HG03095 (cell line): ENCODE data around the gene MITF.

Experiments
- ATAC-seq: cut with Tn5 transposase; IDR thresholded peaks from one replicate; pipeline ENCODE4 v1.9.1; 2021; ENCODE audit warnings: moderate library complexity; ENCODE audit not compliant: unreplicated experiment

Gene MITF, protein sequence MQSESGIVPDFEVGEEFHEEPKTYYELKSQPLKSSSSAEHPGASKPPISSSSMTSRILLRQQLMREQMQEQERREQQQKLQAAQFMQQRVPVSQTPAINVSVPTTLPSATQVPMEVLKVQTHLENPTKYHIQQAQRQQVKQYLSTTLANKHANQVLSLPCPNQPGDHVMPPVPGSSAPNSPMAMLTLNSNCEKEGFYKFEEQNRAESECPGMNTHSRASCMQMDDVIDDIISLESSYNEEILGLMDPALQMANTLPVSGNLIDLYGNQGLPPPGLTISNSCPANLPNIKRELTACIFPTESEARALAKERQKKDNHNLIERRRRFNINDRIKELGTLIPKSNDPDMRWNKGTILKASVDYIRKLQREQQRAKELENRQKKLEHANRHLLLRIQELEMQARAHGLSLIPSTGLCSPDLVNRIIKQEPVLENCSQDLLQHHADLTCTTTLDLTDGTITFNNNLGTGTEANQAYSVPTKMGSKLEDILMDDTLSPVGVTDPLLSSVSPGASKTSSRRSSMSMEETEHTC

DNA sequence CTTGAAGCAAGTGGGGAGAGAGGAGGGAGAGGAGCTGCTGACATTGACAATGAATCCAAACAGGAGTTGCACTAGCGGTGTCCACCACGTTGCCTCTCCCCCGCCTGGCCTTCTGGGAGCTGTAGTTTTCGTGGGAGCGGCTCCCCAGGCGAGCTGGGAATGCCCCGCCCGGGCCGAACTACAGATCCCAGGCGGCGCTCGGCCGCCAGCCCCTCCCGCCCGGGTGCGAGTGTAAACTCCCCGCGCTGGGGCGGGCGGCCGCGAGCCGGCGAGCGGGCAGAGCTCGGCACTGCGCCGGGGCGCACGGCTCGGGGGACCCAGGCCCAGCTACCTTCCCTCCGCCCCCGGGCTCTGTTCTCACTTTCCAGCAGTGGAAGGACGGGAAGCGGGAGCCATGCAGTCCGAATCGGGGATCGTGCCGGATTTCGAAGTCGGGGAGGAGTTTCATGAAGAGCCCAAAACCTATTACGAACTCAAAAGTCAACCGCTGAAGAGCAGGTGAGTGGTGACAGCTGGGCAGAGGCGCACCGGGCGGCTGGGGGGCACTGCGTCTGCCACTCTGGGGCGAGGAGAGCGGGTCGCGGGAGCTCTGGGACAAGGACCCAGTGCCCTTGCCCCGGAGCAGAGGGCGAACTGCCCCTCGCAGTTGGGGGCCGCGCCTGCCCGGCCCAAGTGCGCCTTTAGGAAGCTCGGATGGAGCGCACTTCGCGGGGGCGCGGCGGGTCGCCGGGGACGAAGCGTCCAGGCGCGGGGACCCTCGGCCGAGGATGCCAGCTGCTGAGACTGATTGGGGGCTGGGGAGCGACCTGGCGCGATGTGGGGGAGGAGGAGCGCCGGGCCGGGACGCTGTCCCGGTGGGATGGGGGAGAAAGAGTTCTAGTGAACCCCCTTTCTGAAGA is at the start of gene MITF:
MITF (plus strand) TSS at position 261 of the 899 bp plus-strand sequence; CDS start at position 395, 134 bp downstream.
- ATAC-seq: peak; percentile 98

DNA sequence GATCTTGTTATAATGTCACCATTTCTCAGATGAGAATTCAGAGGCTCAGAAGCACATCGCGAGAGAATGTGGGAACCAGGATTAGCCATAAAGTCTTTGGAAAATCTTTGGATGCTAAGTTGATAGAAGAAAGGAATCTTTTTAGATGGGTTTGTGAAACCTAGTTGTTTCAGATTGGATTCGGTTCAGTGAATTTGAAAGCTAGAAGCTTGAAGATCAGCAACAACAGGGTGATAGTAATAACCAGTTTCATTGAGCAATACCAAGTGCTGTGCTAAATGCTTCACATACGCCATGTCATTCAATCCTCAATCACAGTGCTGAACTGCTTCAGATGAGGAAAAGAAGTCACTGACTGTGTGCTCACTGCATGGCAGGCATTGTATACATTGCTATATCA is 47.4 kb upstream of the MITF start:
- ATAC-seq: no peak

DNA sequence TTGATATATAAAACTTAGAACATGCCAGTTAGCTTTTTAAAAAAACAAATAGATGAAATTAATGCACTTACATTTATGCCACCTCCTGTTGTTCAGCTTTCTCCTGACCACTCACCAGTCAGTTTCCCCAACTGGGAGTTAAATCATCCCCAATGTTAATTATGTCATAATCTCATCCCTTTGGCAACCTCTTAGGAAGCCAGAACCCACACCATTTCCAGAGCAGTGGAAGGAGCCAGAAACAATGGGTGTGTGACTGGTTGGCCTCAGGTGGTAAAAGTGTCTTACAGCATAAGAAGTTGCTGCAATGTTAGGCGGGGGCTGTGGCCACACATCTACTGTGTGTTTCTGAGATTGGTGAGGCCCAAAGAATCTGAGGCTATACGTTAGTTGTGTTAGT is 46.5 kb upstream of the MITF start:
- no peak for ATAC-seq

DNA sequence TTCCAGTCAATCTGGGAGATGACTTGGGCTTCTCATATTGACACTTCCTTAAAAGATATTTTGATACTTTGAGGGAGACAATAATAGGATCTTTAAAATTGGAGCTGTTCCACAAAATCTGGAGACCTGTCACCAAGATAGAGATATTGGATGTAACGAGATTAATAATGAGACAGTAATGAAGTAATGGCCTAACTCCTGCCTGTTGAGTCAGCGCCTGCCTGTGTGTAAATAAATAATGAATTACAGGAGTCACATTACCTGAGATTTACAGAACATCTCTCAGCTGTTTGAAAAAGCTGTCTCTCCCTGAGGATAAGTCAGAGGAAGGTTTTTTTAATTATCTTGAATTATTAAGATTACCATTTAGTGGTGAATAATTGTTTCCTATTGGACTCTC is 43.8 kb upstream of the MITF start:
- ATAC-seq: no peak

DNA sequence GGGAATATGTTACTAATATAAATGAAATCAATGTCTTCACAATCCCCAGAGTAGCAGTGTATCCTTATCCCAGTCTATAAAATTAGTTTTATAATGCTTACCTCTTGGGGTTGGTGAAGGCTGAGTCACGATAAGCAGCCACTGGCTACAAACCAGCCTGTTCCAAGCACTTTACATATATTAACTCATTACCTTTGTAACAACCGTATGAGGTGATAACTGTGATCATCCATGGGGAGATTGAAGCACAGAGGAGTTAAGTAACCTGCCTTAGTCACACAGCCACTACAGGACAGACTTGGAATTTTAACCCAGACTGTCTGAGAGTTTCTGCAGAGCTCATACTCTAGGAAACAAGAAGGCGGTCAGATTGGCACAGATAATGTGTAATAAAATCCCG is 43.3 kb upstream of the MITF start:
- no peak for ATAC-seq

DNA sequence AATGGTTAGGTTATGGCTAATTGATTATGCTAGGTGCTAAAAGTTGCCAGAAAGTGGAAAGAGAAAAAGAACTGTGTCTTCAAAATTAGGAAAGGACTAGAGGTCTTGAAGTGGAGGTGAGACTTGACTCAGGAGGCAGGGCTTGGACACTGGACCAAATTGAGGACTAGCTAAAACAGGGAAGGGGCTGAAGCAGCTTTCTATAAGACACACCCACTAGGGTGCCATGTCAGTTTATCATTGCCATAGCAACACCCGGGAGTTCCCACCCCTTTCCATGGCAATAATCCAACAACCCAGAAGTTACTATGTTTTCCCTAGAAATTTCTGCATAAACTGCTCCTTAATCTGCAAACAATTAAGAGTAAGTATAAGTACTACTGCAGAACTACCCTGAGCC is 42.9 kb upstream of the MITF start:
- ATAC-seq: no peak

DNA sequence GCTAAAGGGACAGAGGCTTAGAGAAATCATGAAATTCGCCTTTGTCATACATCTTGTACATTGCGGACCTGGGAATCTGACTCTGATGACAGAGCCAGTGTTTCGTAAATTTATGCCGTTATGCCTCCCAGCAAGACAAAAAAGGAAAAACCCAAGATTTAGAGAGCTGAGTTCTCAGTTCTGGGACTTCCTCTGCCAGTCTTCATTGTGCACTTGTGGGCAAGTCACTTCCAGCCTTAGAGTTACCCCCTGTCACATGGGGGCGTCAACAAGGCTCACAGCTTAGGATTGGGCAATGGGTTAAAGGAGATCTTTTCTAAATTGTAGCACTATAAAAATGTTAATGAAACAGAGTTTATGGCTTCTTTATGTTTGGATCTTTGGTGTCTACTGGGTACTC is 41.9 kb upstream of the MITF start:
- ATAC-seq: no peak

DNA sequence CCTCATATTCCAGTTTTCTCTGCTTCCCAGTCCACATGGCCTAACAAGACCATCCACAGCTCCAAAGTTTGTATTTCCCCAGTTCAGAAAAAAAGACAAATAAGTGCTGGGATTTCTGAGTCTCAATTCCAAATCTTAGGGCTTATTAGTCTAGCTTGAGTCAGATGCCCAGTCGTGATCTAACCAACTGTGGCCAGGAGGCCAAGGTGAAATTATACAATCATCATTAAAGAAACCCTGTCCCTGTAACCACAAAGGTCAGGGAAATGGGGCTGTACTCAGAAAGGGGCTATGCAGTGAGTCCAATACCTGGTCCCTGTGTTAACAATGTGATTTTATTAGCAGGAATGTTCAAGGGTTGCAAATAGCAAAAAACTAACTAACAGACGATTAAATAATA is 40.5 kb upstream of the MITF start:
- ATAC-seq: no peak

DNA sequence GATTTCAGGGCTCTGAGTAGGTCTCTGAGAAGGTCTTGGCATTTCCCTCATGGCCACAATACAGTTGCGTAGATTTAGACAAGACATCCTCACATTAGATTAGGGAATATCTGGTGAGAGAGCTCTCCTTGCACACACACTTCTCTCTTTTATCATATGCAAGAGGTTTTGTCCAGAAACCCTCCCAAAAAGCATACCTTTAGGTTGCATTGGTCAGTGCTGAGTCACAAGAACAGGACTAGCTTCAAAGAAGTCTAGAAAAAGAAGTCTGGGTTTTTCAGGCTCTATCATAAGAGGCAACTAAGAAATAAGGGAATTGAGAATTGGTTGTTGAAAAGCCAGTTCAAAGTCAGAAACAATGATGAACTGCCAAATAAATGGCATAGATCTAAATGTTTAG is 40.1 kb upstream of the MITF start:
- ATAC-seq: no peak

DNA sequence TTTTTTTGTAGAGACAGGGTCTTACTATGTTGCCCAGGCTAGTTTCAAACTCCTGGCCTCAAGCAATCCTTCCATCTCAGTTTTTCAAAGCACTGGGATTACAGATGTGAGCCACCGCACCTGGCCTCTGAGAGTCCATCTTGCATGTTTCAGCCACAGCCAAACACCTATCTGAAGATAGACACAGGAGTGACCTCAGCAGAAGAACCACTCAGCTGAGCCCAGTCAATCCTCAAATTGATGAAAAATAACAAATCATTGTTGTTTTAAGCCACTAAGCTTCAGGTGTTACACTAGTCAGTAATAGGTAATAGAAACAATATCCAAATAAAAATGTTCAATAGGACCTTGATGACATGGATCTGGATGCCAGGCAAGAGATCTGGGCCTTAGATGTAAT is 38.3 kb upstream of the MITF start:
- ATAC-seq: no peak

DNA sequence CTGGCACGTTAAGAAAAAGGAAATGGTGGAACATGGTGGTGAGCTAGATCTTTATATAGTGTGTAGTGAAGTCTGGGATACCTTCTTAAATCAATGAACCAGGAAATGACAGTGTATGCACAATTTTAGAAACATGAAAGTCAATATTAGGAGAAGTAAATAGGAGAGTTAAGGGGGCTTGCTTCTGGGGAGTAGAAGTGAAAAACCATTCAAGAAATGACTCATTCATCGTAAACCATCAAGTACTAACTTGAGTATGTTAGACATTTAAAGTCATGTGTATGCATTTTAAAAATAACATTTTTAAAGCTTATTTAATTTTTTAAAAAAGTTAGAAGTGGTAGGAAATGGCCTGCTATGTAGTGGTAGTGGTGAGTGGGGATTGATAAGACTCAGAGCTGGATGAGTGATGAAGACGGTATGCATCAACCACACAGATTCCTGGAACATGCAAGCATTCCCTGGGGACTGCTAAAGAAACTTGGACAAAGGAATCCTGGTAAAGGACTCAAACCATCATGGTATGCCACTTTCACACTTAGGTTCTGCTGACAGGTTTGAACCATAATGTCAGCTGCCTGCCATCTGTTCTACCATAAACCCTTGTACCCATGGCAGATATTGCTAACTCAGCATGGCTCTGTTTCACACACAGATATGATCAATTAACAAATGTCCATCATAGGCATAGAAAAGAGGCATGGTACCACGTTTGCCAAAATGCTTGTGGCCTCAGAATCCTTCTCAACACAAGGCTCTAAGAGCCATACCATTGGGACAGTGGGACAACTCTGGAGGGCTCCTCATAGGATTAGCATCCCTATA is 28.9 kb upstream of the MITF start:
- ATAC-seq: no peak

DNA sequence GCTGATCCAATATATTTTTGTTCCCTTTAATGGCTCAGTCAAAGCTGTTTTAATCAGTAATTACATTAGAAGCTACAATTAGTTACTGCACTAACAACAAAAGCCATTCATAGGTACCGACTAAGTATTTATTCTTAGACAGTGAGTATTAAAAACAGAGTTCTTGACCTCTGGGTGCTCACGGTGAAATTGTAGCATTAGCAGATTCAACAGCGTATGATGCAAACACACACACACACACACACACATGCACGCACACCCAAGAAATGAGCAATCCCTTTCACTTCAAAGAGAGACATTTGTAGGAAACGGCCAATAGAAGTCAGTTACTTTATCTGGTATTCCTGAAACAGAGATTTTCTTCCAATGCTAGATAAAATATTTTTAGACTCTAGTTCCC is 27.0 kb upstream of the MITF start:
- no peak for ATAC-seq

DNA sequence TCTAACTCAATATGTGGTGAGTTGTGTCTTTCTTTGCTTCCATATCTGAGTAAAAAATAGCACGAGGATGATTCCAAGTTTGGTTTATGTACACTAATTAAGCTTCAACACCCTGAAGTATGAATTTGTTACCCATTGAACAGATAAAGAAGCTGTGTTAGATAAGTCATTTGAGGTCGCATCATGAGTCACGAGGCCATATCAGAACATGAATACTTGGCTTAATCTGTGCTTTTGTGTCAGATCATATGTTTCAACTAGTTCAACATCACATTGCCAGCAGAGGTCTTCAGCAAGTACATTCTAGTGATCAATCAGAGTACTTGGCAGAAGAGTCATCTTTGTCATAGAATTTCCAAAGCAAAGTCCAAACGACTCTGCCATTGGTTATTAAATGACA is 26.3 kb upstream of the MITF start:
- no peak for ATAC-seq

DNA sequence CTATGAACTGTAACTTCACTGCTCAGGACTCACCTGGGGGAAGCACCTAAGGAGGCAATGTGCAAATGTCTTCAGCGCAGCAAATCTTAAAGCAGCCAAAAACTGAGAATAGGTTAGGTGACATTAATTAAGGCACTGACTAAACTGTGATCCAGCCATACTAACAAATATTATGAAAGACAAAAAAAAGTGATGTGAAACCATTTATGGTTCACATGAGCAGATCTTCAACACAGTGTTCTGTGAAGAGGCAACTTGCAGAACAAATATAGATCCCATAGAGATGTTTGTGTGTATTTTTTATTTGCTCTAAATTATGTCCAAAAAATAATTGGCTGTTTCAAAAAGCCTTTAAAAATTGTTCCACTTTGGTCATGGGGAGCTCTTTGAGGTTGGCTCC is 24.1 kb upstream of the MITF start:
- ATAC-seq: no peak

DNA sequence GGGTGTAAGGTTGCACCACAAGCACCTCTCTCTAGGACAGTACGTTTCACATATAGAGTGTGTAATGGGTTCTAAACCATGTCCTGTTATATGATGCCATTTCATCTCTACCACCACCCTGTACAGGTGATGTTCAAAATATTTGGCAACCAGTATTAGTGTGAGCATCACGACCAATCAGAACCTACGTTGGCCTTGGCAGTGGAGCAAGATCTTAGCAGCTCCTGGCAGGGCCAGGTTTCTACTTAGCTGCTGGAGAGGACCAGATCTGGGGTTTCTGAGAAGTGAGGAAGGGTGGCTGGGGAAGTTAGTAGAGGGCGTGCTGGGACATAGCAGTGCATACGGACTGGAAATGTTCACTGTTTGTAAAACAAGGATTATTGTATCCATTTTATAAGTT is 23.1 kb upstream of the MITF start:
- no peak for ATAC-seq

DNA sequence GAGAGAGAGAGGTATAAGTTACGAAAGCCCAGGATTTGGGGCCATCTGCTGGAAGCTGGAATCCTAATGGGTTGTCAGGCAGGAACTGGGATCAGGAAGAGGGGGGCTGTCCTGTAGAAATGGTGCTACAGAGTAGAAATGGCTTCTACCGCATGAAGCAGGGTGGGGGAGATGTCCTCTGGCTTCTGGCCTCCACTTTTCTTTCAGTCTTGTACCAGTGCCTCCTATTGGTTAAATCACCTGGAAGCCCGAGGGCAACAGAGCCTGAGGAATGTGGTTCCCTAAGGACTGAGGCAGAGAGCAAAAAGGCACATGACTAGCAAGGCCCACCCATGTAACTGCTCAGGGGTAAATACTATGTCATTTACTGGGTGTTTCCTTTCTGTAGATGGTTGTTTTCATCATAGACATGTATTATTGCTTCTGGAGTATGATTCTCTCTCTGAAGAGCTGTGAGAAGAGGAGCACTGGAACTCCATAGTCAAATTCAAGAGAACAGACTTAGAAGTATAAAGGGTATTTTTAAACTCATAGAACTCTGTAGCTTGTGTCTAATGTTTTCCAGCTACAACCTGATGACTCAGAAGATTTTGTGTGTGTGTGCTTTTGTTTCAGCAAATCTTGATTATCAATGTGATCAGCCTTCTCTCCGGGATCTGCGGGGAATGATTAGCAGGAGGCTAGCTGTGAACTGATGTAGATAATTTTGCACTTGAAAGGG is 20.2 kb upstream of the MITF start:
- ATAC-seq: no peak

DNA sequence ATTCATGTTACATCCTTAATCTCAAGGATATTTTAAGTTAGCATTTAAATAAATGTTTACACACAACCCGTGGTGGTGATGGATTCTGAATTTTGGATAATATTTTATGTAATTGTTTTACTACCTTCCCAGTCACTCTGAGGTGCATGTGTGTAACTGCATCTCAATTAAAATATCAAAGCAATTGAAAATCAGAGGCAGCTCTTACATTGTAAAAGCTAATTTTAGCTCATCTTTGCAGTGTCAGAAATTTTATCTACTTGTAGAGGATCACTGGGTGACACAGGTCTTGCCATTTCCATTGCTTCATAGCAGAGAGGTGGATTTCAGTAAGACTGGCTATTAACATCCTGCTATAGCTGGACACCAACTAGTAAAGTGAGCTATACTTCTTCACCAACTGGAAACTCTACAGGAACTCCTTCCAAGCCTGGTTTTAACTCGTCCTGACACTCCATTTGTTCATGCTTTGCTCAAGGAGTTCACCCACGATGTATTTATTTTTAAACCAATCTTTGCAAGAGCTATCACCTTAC is 19.6 kb upstream of the MITF start:
- ATAC-seq: no peak

DNA sequence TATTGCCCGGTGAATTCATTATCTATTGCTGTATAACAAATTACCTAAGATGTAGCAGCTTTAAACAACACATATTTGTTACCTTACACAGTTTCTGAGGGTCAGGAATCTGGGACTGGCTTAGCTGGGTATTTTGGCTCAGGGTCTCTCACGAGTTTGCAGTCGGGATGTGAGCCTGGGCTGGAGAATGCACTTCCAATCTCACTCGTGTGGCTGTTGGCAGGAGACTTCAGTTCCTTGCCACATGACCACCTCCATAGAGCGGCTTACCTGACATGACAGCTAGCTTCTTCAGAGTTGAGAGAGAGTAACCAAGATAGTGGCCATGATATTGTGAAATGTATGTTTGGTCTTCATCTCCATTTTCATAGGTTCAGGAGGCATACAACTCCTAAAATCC is 18.4 kb upstream of the MITF start:
- ATAC-seq: no peak

DNA sequence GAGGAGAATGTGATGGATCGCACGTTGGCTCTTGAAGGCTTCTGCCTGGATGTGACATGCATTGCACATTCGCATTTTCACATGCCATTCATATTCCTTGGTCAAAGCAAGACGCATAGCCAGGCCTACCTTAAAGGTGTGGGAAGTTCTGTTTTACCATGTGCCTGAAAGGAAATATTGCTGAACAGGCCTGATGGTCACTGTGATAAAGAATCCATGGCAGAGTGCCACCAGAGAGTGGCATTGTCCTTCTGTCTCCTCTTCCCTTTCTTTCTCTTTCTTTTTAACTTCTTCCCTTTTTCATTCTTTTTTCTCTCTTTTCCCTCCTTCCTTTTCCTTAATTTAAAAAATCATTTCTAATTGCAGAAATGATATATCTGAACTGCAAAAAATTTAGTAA is 15.9 kb upstream of the MITF start:
- no peak for ATAC-seq
